OCI-M1 (cell line): Measurements from ENCODE around the gene CDK4.
A peak's percentile ranks its signal among the peaks of the same experiment; 100 is the strongest.
"Not testable (repeated sequence)": the region's sequence is repeated elsewhere in the genome, so short reads cannot be mapped to it uniquely, and the experiment has no call there.

Source experiments
- DNase-seq: peaks from one replicate; lab custom pipeline; 2025; lab: John Stamatoyannopoulos, UW

CDK4 gene

DNA sequence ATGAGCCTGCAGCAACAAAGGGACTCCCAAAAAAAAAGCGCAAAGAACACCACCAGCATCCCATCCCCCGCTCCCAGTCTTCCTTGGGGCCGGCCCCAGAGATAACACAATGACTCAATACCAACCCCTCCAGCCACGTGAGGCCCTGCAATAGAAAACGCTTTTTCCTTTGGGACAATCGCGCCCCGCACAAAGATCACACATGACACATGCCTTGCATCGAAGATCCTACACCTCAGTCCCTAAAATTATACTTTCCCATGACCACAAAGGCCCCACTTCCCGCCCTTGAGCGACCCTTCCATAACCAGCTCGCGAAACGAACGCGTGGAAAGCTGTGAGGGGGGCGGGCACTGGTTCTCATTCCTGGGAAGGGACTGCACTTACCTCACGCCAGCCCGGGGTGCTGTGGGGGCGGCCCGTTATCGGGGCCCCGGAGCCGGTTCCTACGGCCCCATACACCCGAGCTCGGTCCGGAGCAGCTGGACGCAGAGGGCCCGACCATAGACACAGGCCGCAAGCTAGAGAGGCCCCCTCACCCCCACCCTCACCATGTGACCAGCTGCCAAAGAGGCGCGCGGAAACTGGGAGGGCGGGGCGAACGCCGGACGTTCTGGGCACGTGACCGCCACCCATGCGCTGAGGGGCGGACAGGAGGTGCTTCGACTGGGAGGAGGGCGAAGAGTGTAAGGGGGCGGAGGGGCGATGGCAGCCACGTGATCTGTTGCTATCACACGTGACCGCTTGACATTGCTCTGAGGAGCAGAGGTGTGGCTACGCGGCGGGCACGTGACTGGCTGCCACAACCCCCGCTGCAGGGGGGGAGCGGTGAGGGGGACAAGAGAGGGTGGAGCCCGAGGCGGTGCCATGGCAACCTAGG lies at the start of gene CDK4:
TSS of gene CDK4 (minus strand) at position 523 of the 880 bp plus-strand sequence. CDS start 593 bp downstream, outside the sequence.
- peak; percentile 100 for DNase-seq

DNA sequence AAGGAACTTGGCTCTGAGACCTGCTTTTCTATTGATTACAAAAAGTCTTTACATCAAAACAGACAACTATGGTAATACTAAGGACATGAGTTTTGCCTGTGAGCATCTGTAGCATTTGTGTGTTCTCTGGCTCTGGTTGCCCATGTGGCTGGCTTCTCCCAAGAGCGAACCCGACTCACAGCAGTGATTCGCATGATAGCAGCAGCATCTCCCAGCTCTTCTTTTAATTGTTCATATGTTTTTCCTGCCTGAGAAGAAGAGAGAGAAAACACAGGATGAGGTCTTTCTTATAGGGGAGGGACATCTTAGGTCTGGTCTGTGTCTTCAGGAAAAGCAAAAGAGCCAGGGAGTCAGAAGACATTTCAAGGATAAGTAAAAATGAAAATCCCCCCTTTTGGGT lies 48.9 kb upstream of the CDK4 start:
- no peak for DNase-seq

DNA sequence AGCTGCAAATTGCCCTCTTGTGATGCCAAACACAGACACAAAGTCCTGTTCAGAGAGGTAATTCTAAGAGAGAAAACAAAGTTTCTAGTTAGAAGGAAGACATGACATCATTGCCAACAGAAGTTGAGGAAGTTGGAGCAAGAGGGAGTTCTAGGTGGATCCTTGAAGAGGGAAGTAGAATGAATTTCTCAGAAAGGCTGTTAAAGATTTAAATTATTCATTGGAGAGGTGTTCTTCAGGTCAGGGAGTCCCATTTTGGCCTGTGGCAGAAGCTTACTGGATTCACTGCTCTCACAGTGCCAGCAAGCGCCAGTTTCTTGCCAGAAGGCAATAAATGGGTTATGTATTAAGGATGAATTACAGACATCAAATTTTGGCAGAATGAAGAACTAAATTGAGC lies 45.8 kb upstream of the CDK4 start:
- peak; percentile 61 for DNase-seq

DNA sequence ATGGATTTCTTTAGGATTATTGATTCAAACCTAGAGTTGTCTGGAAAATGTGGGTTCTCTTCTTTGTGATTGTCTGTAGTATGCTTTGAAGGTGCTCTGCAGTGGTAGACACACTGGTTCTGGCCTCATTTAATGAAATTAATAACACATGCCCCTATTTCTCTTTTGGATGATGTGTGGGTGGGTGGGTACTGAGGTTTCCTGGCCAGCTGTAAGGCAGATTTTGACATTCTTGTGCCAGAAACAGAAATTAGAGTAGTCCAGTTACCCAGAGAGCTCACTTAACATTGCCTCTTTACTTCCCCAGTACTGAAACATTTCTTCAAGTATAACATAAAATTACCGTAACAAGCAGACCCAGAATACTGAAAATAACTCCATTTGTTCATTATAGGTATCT lies 44.9 kb upstream of the CDK4 start:
- DNase-seq = no peak

DNA sequence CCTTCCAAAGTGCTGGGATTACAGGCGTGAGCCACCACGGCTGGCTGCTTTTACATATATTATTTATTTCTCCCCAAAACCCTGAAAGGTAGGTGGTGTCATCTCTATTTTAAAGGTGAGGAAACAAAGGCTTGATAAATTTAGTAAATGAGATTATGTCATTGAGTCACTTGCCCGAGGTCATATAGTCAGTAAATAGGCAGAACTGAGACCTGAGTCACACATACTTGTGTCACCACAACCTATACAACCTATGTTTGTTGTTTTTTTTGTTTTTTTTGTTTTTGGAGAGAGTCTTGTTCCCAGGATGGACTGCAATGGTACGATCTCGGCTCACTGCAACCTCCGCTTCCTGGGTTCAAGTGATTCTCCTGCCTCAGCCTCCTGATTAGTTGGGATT lies 43.2 kb upstream of the CDK4 start:
- DNase-seq = no peak

DNA sequence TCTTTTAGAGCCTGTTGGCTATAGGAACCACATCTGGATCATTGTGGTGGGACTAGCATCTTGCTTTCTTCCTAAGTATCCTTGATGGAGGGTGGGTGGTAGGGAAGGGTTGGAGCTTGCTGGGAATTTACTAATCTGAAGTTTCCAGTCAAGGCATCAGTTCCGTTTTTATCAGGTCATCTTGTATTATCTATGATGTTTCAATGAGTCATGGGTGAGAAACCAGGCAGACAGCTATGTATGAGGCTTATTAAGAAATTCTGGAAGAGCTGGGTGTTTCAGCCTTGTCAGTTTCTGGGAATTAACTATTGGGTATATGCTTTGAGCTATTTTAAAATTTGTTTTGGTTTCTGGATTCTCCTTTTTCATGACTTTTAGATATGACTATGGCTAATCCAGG lies 41.8 kb upstream of the CDK4 start:
- peak; percentile 4 for DNase-seq

DNA sequence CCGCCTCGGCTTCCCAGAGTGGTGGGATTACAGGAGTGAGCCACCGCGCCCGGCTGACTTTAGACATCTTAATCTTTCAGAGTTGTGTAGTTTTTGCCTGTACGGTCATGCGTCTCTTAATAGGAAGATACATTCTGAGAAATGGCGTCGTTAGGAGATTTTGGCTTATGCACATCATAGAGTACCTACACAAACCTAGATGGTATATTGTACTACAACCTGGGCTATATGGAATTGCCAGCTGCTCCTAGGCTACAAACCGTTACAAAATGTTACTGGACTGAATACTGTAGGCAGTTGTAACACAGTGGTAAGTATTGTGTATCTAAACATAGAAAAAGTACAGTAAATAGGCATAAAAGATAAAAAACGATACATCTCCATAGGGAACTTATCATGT lies 31.8 kb upstream of the CDK4 start:
- no peak for DNase-seq

DNA sequence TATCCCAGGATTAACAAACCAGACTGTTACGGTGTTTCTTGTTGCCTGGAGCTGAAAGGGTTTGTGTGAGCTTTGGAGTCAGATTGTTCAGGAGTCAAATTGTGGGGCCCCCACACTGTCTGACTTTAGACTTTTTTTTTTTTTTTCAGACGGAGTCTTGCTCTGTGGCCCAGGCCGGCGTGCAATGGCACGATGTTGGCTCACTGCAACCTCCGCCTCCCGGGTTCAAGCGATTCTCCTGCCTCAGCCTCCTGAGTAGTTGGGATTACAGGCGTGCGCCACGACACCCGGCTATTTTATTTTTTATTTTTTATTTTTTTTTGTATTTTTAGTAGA lies 31.3 kb upstream of the CDK4 start:
- no peak for DNase-seq

DNA sequence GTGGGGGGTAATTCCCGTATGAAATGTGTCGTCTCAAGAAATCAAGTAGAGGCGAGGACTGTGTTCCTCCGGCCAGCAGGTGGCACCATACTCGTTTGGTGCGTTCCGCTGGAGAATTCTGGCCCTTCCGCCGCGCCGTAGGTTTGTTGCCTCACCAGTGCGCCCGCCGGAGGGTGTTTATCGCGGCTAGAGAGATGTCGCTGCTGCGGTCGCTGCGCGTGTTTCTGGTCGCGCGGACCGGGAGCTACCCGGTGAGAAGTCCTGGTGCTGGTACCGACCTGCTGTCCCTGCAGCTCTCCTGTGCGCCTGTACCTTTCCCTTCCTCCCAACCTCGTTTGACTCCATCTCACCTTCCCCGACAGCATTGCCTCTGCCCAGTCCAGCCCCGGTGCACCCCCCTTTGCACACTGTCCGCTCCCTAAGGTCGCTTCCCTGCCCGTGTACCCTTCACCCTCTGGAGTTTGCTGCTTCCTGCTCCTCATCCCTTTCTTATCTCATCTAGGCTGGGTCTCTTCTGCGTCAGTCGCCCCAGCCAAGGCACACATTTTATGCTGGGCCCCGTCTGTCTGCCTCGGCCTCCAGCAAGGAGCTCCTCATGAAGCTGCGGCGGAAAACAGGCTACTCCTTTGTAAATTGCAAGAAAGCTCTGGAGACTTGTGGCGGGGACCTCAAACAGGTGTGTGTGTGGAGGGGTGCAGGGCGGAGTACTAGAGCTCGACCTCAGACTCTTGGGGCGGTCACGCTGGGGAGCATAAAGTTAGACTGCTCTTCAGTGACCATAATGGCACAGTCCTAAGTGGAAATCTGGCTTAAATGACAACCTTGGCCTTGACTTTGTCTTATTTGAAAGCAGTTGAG lies 30.7 kb upstream of the CDK4 start, which contains the start of gene TSFM:
TSS of gene TSFM (plus strand) at position 180 of the 858 bp plus-strand sequence. CDS start at position 195, 15 bp downstream.
- DNase-seq = peak; percentile 97

DNA sequence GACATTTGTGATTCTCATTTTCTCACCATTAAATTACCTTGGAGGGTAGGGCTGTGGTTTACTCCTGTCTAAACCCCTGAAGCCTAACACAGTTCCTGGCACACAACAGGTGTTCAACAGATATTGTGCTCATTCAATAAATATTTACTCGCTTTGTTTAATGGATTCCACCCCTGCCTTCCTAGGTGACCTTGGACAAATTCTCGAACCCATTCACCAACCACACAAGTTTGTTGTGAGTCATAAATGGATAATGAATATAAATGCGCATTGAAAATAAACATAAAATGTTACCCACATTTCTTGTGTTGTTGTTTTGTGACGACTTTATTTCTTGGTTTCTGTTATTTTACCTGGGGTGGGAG lies 30.1 kb upstream of the CDK4 start:
- DNase-seq = no peak

DNA sequence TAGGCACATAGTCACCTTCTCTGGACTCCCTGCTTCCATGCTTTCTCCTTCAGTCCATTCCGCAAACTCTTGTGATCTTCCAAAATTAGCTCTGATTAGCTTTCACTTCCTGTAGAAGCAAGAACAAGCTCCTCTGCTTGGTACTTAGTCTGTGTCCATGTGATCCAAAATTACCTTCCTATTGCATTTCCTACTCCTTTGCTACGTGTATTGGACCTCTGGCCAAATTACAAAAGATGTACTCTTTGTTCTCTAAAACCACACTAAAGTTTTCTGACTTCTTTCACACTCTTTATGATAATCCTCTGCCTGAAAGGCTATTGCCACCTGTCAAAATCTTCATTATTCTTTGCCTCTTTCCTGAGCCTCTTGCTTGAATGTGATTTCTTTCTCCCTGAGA lies 29.7 kb upstream of the CDK4 start:
- DNase-seq = peak; percentile 29

DNA sequence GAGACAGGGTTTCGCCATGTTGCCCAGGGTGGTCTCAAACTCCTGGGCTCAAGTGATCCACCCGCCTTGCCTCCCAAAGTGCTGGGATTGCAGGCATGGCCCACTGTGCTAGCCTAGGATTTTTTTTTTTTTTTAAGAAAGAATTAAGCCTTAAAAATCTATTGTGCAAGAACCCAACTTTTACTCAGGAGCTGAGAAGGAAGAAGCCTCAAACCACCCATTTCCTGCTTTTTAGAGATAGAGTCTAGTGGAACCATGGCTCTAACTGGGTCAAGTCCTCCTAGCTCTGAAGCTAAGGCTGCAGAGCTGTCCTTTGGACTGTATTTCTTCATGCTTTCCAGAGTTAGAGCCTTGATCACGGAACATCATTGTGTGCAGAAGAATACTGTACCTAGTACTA lies 29.1 kb upstream of the CDK4 start:
- no peak for DNase-seq

DNA sequence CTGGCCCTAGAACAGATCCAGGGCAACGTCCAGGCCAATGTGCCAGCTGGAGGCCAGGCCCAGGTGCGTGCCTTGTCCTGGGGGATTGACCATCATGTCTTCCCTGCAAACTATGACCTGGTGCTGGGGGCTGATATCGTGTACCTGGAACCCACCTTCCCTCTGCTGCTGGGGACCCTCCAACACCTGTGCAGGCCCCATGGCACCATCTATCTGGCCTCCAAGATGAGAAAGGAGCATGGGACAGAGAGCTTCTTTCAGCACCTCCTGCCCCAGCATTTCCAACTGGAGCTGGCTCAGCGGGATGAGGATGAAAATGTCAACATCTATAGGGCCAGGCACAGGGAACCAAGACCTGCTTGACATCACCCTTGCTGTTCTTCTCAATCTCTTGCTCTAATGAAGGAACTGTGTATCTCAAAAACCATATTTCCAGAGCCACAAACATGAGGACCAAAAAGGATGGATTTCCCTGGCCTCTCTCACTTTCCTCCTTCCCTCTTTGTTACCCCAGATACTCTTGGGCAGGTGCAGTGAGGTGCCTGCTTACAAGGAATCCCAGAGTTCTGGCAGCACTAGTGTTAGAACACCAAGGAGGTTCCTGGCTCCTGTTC lies 28.3 kb upstream of the CDK4 start:
- no peak for DNase-seq

DNA sequence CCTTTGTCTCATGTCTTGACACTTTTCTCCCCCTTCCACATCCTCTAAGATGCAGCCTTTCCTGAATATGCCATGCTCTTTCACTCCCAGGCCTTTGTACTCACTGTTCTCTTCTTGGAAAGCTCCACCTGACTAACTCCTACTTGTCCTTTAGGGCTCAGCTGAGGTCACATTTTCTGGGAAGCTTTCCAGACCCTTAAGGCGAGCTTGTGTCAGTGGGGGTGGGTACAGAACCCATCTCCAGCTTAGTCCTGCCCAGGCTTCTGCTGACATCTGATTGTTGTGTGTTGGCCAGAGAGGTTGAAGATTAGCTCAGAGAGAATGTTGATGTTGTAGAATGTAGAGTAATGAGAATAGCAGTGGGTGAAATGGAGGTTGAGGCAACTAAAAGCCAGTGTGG lies 27.6 kb upstream of the CDK4 start:
- no peak for DNase-seq

DNA sequence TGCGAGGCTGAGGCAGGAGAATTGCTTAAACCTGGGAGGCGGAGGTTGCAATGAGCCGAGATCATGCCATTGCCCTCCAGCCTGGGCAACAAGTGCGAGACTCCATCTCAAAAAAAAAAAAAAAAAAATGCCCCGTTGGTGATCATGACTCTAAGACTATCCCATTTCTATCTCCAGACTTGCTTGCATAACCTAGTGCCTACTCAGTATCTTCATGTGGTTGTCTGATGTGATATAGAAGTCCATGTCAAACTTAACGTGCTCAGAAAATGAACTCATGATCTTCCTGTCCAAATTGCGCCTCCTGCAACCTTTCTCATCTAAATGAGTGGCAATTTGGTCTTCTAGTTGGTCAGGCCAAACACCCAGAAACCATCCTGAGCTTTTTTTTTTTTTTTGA lies 25.8 kb upstream of the CDK4 start:
- DNase-seq = no peak

DNA sequence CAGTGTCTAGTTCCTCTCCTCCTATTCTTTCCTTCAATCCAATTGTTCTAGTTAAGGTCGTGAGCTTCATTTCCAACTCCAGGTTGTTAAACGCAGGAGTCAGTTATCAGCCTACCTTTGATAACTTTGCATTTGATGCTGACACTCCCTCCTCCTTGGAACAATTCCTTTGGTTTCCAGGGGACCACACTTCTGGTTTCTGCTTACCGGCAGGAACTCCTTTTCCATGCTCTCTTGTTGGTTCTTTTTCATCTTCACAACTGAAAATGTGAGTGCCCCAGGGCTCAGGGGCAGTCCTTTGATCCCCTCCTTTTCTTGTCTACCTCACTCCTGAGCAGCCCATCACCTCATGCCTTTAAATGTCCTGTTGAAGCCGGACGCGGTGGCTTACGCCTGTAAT lies 25.3 kb upstream of the CDK4 start:
- DNase-seq = no peak

DNA sequence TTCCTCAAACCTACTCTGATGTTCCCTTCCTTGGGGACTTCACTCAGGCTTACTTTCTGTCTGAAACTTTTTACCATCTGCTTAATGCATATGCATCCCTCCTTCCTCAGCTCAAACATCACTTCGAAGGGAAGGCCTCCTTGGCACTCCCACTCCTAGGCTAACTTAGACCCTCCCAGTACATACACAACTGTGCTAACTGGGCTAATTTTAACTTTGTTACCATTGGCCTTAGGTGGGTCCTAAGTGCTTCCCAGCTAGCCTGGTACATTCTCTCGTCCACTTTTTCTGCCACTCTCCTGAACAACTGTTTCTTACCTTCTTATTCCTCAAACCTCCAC lies 24.1 kb upstream of the CDK4 start:
- DNase-seq = no peak

DNA sequence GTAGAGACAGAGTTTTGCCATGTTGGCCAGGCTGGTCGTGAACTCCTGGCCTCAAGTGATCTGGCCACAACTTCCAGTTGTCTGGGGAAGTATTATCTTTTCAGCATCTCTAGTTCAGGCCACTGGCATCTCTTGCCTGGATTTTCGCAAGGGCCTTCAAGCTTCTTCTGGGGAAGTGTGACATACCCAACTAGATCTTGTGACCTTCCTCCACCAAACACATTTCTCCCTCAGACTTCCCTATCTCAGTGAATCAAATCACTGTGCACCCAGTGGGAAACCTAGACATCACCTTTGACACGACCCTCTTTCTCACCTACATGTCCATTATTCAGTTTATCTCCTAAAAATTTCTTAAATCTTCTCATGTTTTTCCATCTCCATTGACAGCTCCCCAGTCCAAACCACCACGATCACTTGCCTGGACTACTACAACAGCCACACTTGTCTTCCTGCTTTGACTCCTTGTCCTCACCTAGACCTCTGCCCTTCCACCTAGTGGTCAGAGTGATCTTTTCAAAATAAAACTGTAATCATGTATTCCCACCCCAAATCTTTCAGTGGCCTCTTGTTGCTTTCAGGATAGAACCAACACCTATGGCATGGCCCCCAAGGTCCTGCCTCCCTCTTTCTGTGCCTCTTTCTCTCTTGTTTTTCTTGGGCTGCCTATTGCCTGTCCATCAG lies 23.6 kb upstream of the CDK4 start:
- DNase-seq = peak; percentile 12

DNA sequence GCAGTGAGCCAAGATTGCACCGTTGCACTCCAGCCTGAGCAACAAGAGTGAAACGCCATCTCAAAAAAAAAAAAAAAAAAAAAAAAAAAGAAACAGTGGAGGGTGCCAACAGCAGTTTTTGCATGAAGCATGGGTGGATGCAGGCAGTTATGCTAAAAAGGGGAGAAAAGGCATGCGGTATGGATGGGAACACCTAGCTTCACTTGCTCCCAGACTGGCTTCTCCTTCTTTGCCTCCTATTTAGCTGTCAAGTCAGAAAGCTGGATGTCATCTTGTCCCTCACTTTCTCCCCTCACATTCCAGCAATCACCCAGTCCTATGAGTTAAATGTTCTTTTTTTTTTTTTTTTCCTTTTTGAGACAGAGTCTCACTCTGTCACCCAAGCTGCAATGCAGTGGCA lies 22.9 kb upstream of the CDK4 start:
- DNase-seq = no peak

DNA sequence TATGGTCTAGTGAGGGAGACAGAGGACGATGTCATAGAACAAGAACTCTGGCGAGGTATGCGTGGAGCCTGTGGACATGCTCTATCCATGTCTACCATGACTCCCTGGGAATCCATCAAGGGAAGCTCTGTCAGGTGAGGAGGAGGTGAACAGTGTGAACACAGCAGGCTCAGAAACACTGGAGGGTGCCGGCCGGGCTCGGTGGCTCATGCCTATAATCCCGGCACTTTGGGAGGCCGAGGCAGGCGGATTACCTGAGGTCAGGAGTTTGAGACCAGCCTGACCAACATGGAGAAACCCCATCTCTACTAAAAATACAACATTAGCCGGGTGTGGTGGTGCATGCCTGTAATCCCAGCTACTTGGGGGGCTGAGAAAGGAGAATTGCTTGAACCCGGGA lies 22.5 kb upstream of the CDK4 start:
- not testable (repeated sequence) for DNase-seq

DNA sequence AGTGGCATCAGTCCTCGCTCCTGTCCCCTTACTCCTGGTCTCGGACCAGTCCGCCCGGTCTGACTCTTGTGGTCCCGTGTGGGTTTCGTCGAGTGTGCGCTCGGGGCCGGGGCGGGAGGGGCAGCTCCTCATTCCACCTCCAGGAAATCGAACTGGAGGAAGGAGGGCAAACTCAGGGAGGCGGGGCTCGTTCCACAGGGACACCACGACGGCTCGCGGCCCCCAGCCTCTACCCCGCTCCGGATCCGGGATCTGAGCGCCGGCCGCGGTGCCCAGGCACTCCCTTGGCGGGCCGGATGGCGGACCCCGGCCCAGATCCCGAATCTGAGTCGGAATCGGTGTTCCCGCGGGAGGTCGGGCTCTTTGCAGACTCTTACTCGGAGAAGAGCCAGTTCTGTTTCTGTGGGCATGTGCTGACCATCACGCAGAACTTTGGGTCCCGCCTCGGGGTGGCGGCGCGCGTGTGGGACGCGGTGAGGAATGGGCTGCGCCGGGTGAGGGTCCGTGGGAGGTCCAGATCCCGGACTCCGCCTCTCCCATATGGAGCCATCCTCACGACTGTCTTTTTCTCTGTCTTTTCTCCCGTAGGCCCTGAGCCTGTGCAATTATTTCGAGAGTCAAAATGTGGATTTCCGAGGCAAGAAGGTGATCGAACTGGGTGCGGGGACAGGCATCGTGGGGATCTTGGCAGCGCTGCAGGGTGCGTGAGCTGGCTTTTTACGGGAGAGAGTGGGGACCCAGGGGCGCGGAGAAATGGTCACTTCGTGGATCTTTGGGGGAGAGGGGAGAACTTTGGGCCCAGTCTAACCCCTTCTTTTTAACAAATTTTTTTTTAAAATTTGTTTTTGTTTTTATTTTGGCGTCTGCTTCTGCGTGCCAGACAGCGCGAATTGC lies 20.6 kb upstream of the CDK4 start, which contains the start of gene EEF1AKMT3:
TSS of gene EEF1AKMT3 (plus strand) at position 186 of the 894 bp plus-strand sequence. CDS start at position 297, 111 bp downstream.
- peak; percentile 87 for DNase-seq
